GM06990 (cell line): ENCODE results near the gene SRPK2.
"Not testable (repeated sequence)": the region's sequence is repeated elsewhere in the genome, so short reads cannot be mapped to it uniquely, and the experiment has no call there.

ENCODE experiments used
- DNase-seq: peaks from one replicate; pipeline ENCODE4 v3.0.0-alpha.2; 2011; ENCODE audit not compliant: insufficient read length; ENCODE audit errors: extremely low read depth
- H3K27me3 ChIP-seq: replicated peaks from 2 replicates; pipeline ENCODE4 v1.6.0; 2011; ENCODE audit warnings: low read length; ENCODE audit not compliant: control insufficient read depth, insufficient read depth
- H3K36me3 ChIP-seq: 2 replicates; pipeline ENCODE4 v1.5.1; 2011; ENCODE audit warnings: low read length; ENCODE audit not compliant: control insufficient read depth, insufficient read depth
- H3K4me3 ChIP-seq: replicated peaks from 2 replicates; pipeline ENCODE4 v1.5.1; 2011; ENCODE audit warnings: low read depth, mild to moderate bottlenecking, control low read depth, low read length
- CTCF ChIP-seq: IDR thresholded peaks from 2 replicates; pipeline ENCODE4 v1.5.1; 2011; ENCODE audit warnings: low read length, control low read depth, mild to moderate bottlenecking, inconsistent platforms; ENCODE audit not compliant: insufficient read depth, poor library complexity, severe bottlenecking

Gene SRPK2

GRCh38 chr7:105241198-105241597 lies 147.5 kb downstream of the SRPK2 start:
- H3K27me3 ChIP-seq = no peaks in the 10 kb centered on the region
- TF ChIP-seq CTCF = no peak

GRCh38 chr7:105238198-105238765 lies 150.4 kb downstream of the SRPK2 start:
- Histone ChIP-seq H3K27me3 (no peaks in the 10 kb centered on the region), H3K4me3 (no peak overlapping the region), H3K36me3 (no peaks in the 10 kb centered on the region)
- no peak for TF ChIP-seq CTCF
- no peak for DNase-seq

More at GRCh38 chr7:105241198-105241597, 147.5 kb downstream of the SRPK2 start:
- H3K36me3 ChIP-seq = no peaks in the 10 kb centered on the region
- H3K4me3 ChIP-seq = no peak overlapping the region
- no peak for DNase-seq

DNA sequence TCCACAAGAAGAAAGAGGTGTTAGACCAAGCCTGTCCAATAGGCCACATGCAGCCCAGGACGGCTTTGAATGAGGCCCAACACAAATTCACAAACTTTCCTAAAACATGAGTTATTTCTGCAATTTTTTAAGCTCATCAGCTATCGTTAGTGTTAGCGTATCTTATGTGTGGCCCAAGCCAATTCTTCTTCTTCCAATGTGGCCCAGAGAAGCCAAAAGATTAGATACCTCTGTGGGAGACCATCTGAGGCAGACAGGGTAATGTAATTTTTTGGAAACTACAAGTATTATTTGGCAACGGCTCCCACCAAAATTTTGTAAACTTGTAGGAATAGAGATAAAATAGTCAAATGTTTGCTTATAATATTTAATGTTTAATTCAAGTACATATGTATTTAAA lies 153.8 kb downstream of the SRPK2 start:
- no peak for DNase-seq
- no peak overlapping the region for H3K4me3 ChIP-seq
- H3K36me3 ChIP-seq = no peaks in the 10 kb centered on the region
- H3K27me3 ChIP-seq = no peaks in the 10 kb centered on the region
- no peak for TF ChIP-seq CTCF

GRCh38 chr7:105232829-105233291 lies 155.9 kb downstream of the SRPK2 start:
- H3K4me3 ChIP-seq, H3K36me3 ChIP-seq, H3K27me3 ChIP-seq, DNase-seq: not testable (repeated sequence)

DNA sequence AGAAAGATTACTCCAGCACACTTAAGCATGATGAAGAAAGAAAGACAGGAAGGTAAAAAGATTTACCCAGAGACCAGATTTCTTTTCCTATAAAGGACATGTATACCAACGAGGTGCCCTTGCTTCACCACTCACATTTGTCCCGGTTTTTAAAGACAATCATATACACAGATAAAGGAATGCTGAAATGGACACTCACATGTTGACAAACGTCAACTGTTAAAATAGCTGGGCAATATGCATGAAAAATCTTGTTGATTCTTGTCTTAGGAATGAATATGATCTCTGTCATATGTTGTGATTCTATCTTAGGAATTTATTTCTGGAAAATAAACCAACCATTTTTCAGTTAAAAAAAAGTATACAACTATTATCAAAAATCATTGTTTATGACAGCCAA lies 158.2 kb downstream of the SRPK2 start:
- no peak for DNase-seq
- H3K36me3 ChIP-seq = no peaks in the 10 kb centered on the region
- no peak overlapping the region for H3K4me3 ChIP-seq
- no peaks in the 10 kb centered on the region for H3K27me3 ChIP-seq
- TF ChIP-seq CTCF = no peak

- Histone ChIP-seq H3K4me3 (no peak overlapping the region), H3K36me3 (no peaks in the 10 kb centered on the region), H3K27me3 (no peaks in the 10 kb centered on the region)
- DNase-seq = no peak
- TF ChIP-seq CTCF = no peak
Observed at GRCh38 chr7:105229641-105230040, 159.1 kb downstream of the SRPK2 start.
